GM23338 (cell line): ENCODE results near the gene UNC5C. TPM values are rescaled to one million over a fixed set of nuclear protein-coding genes. Genes with fewer than 3 reads are reported as not detected.

ENCODE experiments used
- ATAC-seq: fragments of 200-7000 bp; cut with Tn5 transposase; 3 replicates; pipeline ENCODE4 v1.9.1; 2020
- DNase-seq: peaks from one replicate; pipeline ENCODE4 v3.0.0-alpha.2; 2015; ENCODE audit warnings: low spot score
- H2AFZ ChIP-seq: fragments of 200-600 bp; sonication (generic); 2 replicates; pipeline ENCODE4 v1.8.0; 2016; ENCODE audit warnings: antibody characterized with exemption, mild to moderate bottlenecking, moderate library complexity
- H3F3A ChIP-seq: fragments of 200-600 bp; sonication (generic); replicated peaks from 2 replicates; pipeline ENCODE4 v1.8.0; 2017; ENCODE audit warnings: antibody characterized with exemption, mixed run types, low read depth
- H3K27ac ChIP-seq: fragments of 200-600 bp; sonication (generic); 2 replicates; pipeline ENCODE4 v1.6.1; 2016; ENCODE audit warnings: low read depth
- H3K27me3 ChIP-seq: fragments of 200-600 bp; sonication (generic); 2 replicates; pipeline ENCODE4 v1.8.0; 2016; ENCODE audit warnings: mild to moderate bottlenecking, mixed run types, moderate library complexity; ENCODE audit not compliant: insufficient read depth
- H3K36me3 ChIP-seq: fragments of 200-600 bp; sonication (generic); 2 replicates; pipeline ENCODE4 v1.8.0; 2016; ENCODE audit warnings: mild to moderate bottlenecking; ENCODE audit not compliant: insufficient read depth
- H3K4me1 ChIP-seq: fragments of 200-600 bp; sonication (generic); 2 replicates; pipeline ENCODE4 v1.8.0; 2016; ENCODE audit warnings: mild to moderate bottlenecking, moderate library complexity; ENCODE audit not compliant: insufficient read depth
- H3K4me2 ChIP-seq: fragments of 200-600 bp; sonication (generic); 2 replicates; pipeline ENCODE4 v1.7.1; 2017; ENCODE audit warnings: mixed run types
- H3K4me3 ChIP-seq: fragments of 200-600 bp; sonication (generic); 2 replicates; pipeline ENCODE4 v1.6.1; 2016; ENCODE audit warnings: mixed run types
- H3K79me2 ChIP-seq: fragments of 200-600 bp; sonication (generic); replicated peaks from 2 replicates; pipeline ENCODE4 v1.8.0; 2017; ENCODE audit warnings: mild to moderate bottlenecking; ENCODE audit not compliant: insufficient read depth
- H3K9me2 ChIP-seq: fragments of 200-600 bp; sonication (generic); 2 replicates; pipeline ENCODE4 v1.8.0; 2017; ENCODE audit not compliant: insufficient read depth
- H4K20me1 ChIP-seq: fragments of 200-600 bp; sonication (generic); replicated peaks from 2 replicates; pipeline ENCODE4 v1.8.0; 2017; ENCODE audit warnings: mild to moderate bottlenecking; ENCODE audit not compliant: insufficient read depth
- H3K27ac Mint-ChIP-seq: 2 replicates; pipeline ENCODE4 v1.8.0; 2020; ENCODE audit warnings: inconsistent platforms, mild to moderate bottlenecking, moderate library complexity, mixed read lengths
- H3K27me3 Mint-ChIP-seq: 3 replicates; pipeline ENCODE4 v1.8.0; 2022; ENCODE audit warnings: low read depth, mild to moderate bottlenecking, moderate library complexity, mixed read lengths, inconsistent platforms; ENCODE audit not compliant: insufficient read depth, poor library complexity
- H3K36me3 Mint-ChIP-seq: 3 replicates; pipeline ENCODE4 v1.8.0; 2021; ENCODE audit warnings: low read depth, mild to moderate bottlenecking, inconsistent platforms, moderate library complexity, mixed read lengths
- H3K4me1 Mint-ChIP-seq: 3 replicates; pipeline ENCODE4 v1.8.0; 2020; ENCODE audit warnings: mild to moderate bottlenecking, inconsistent platforms, mixed read lengths
- H3K4me3 Mint-ChIP-seq: 3 replicates; pipeline ENCODE4 v1.8.0; 2021; ENCODE audit warnings: moderate library complexity, mild to moderate bottlenecking, inconsistent platforms, mixed read lengths
- H3K9me3 Mint-ChIP-seq: 3 replicates; pipeline ENCODE4 v1.8.0; 2020; ENCODE audit warnings: moderate library complexity, mild to moderate bottlenecking, inconsistent platforms, mixed read lengths
- CREB1 ChIP-seq: fragments of 250-450 bp; sonication (Bioruptor Pico); IDR thresholded peaks from 2 replicates; pipeline ENCODE4 v1.5.0; 2020; ENCODE audit warnings: low read depth, mild to moderate bottlenecking, moderate library complexity
- ETS1 ChIP-seq: IDR thresholded peaks from 2 replicates; pipeline ENCODE4 v1.6.1; 2016; ENCODE audit warnings: antibody characterized with exemption
- EZH2 ChIP-seq: fragments of 200-600 bp; sonication (generic); IDR thresholded peaks from one replicate; pipeline ENCODE4 v1.8.0; 2017; ENCODE audit warnings: antibody characterized with exemption, mild to moderate bottlenecking, low read depth; ENCODE audit not compliant: unreplicated experiment
- EZH2phosphoT487 ChIP-seq: fragments of 200-600 bp; sonication (generic); IDR thresholded peaks from one replicate; pipeline ENCODE4 v1.8.1; 2018; ENCODE audit warnings: antibody characterized with exemption; ENCODE audit not compliant: unreplicated experiment
- JUNB ChIP-seq: IDR thresholded peaks from one replicate; pipeline ENCODE4 v1.6.1; 2016; ENCODE audit warnings: antibody characterized with exemption; ENCODE audit not compliant: unreplicated experiment
- NANOG ChIP-seq: IDR thresholded peaks from 2 replicates; pipeline ENCODE4 v1.6.1; 2016; ENCODE audit warnings: antibody characterized with exemption, borderline replicate concordance
- POLR2AphosphoS5 ChIP-seq: IDR thresholded peaks from 2 replicates; pipeline ENCODE4 v1.6.1; 2016; ENCODE audit warnings: antibody characterized with exemption, low read depth
- REST ChIP-seq: IDR thresholded peaks from one replicate; pipeline ENCODE4 v1.6.1; 2018; ENCODE audit warnings: antibody characterized with exemption; ENCODE audit not compliant: unreplicated experiment
- STAT1 ChIP-seq: IDR thresholded peaks from one replicate; pipeline ENCODE4 v1.6.1; 2016; ENCODE audit warnings: antibody characterized with exemption; ENCODE audit not compliant: unreplicated experiment
- ZNF114 ChIP-seq: fragments of 250-450 bp; sonication (Bioruptor Pico); IDR thresholded peaks from 2 replicates; pipeline ENCODE4 v1.5.0; 2020; ENCODE audit warnings: mild to moderate bottlenecking, moderate library complexity
- ZNF331 ChIP-seq: fragments of 250-450 bp; sonication (Bioruptor Pico); IDR thresholded peaks from 2 replicates; pipeline ENCODE4 v1.5.0; 2020; ENCODE audit warnings: low read depth, mild to moderate bottlenecking, moderate library complexity
- polyA plus RNA-seq: library from polyadenylated mRNA; unstranded; fragments of >200 nt; fragmentation: Nextera tagmentation; extraction: Ambion mirVana; gene quantifications from 2 replicates; pipeline ENCODE4 v1.2.1, GENCODE V29; 2016
- total RNA-seq: library from RNA; depleted of rRNA; stranded (reverse); fragments of >200 nt; shearing (Covaris generic); gene quantifications from 2 replicates; pipeline ENCODE4 v1.2.3, GENCODE V29; 2014
- TF ChIP-seq, protein P1 (sequence below), 2 experiments: fragments of 200-600 bp in 1 of 2; sonication (generic) in 1 of 2; conservative IDR thresholded peaks; 2 replicates each; pipeline versions ENCODE4 v1.5.1 to v1.6.1; 2016 to 2017; ENCODE audit warnings: antibody characterized with exemption in 2 of 2, low read depth in 2 of 2, mild to moderate bottlenecking in 2 of 2, moderate library complexity in 1 of 2

The UNC5C gene
- total and polyA plus RNA-seq, 2 experiments from 2014 or later, result 0.08 to 0.21 TPM

DNA sequence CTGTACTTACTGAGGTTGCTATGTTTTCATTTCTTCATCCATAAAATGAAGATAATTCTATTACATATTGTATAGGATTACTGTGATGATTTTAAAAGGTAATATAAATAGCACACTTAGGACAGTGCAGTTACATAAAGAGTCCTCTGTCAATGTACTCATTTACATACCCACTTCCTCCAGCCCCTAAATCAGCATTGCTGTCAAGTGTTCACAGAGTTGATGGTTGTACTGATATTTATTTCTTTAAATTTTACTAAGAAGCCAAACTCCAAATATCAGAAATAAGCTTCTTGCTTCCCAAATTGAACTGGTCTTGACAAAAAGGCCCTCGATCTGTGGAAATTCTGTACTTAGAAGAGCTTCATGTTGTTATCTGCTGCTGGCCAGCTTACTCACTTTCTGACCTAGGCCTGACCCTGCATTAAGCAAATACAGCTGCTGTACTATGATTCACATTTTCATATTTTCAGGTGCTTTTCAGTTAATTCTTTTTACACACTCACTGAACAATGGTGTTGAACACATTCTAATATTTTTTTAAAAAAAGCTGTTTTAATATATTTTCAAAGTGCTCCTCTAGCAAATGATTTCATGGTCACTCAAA, 259.6 kb downstream of the UNC5C start (continued):
- no peak for TF ChIP-seq ZNF331 (CRISPR knock-in tag)
- no peak for TF ChIP-seq POLR2AphosphoS5
- TF ChIP-seq EZH2phosphoT487, result no peak
- TF ChIP-seq ZNF114 (CRISPR knock-in tag), result no peak
- no peak for TF ChIP-seq STAT1
- TF ChIP-seq CREB1, result no peak
- TF ChIP-seq, protein P1, sequence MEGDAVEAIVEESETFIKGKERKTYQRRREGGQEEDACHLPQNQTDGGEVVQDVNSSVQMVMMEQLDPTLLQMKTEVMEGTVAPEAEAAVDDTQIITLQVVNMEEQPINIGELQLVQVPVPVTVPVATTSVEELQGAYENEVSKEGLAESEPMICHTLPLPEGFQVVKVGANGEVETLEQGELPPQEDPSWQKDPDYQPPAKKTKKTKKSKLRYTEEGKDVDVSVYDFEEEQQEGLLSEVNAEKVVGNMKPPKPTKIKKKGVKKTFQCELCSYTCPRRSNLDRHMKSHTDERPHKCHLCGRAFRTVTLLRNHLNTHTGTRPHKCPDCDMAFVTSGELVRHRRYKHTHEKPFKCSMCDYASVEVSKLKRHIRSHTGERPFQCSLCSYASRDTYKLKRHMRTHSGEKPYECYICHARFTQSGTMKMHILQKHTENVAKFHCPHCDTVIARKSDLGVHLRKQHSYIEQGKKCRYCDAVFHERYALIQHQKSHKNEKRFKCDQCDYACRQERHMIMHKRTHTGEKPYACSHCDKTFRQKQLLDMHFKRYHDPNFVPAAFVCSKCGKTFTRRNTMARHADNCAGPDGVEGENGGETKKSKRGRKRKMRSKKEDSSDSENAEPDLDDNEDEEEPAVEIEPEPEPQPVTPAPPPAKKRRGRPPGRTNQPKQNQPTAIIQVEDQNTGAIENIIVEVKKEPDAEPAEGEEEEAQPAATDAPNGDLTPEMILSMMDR (conservative IDR thresholded peaks at IDR 0.05; ENCODE audit: low read depth in 2 of 2), result no peak
- no peak for TF ChIP-seq EZH2
- TF ChIP-seq JUNB, result no peak
- no peak for TF ChIP-seq ETS1

DNA sequence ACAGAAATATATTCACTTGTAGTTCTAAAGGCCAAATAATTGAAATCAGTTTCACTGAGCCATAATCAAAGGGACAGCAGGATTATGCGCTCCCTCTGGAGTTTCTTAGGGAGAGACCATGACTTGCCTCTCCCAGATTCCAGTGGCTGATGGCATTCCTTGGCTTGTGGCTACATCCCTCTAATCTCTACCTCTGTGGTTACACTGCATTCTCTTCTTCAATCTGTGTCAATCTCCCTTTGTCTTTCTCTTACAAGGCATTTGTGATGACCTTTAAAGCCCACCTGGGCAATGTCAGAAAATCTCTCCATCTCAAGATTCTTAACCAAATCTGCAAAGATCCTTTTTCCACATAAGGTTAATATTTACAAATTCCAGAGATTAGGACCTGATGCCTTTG, 260.2 kb downstream of the UNC5C start:
- peaks cover 5% of the 10 kb centered on the region for H3K9me3 Mint-ChIP-seq
- H3K79me2 ChIP-seq, result no peaks in the 10 kb centered on the region
- H3K36me3 Mint-ChIP-seq, result peaks cover 4% of the 10 kb centered on the region; the same call in 2 of the 3 replicates
- ATAC-seq, result no peak
- H3K4me1 Mint-ChIP-seq, result peaks cover 5% of the 10 kb centered on the region; the same call in 1 of the 3 replicates
- no peaks in the 10 kb centered on the region for H3K36me3 ChIP-seq
- no peak overlapping the region for H3K4me3 ChIP-seq
- H3K9me2 ChIP-seq, result no peaks in the 10 kb centered on the region
- no peaks in the 10 kb centered on the region for H3K27me3 ChIP-seq
- H3K27ac ChIP-seq, result no peak overlapping the region
- H4K20me1 ChIP-seq, result no peaks in the 10 kb centered on the region
- DNase-seq, result no peak
- no peaks in the 10 kb centered on the region for H3K4me1 ChIP-seq
- H3K27ac Mint-ChIP-seq, result no peak overlapping the region
- no peak overlapping the region for H3K4me2 ChIP-seq
- no peak overlapping the region for H3K4me3 Mint-ChIP-seq
- no peaks in the 10 kb centered on the region for H3K27me3 Mint-ChIP-seq
- H3F3A ChIP-seq, result no peaks in the 10 kb centered on the region
- H2AFZ ChIP-seq, result no peak overlapping the region
- TF ChIP-seq POLR2AphosphoS5 (no peak), ZNF331 (CRISPR knock-in tag) (no peak), CREB1 (no peak), REST (no peak), JUNB (no peak), NANOG (no peak), EZH2phosphoT487 (no peak), EZH2 (no peak)
